GM18867 (cell line): ENCODE measurements around the gene AKAP12.

Experiments
- ATAC-seq: cut with Tn5 transposase; IDR thresholded peaks from one replicate; pipeline ENCODE4 v1.9.1; 2021; ENCODE audit warnings: mild to moderate bottlenecking, moderate library complexity; ENCODE audit not compliant: unreplicated experiment

Gene AKAP12, protein sequence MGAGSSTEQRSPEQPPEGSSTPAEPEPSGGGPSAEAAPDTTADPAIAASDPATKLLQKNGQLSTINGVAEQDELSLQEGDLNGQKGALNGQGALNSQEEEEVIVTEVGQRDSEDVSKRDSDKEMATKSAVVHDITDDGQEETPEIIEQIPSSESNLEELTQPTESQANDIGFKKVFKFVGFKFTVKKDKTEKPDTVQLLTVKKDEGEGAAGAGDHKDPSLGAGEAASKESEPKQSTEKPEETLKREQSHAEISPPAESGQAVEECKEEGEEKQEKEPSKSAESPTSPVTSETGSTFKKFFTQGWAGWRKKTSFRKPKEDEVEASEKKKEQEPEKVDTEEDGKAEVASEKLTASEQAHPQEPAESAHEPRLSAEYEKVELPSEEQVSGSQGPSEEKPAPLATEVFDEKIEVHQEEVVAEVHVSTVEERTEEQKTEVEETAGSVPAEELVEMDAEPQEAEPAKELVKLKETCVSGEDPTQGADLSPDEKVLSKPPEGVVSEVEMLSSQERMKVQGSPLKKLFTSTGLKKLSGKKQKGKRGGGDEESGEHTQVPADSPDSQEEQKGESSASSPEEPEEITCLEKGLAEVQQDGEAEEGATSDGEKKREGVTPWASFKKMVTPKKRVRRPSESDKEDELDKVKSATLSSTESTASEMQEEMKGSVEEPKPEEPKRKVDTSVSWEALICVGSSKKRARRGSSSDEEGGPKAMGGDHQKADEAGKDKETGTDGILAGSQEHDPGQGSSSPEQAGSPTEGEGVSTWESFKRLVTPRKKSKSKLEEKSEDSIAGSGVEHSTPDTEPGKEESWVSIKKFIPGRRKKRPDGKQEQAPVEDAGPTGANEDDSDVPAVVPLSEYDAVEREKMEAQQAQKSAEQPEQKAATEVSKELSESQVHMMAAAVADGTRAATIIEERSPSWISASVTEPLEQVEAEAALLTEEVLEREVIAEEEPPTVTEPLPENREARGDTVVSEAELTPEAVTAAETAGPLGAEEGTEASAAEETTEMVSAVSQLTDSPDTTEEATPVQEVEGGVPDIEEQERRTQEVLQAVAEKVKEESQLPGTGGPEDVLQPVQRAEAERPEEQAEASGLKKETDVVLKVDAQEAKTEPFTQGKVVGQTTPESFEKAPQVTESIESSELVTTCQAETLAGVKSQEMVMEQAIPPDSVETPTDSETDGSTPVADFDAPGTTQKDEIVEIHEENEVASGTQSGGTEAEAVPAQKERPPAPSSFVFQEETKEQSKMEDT (N-terminal part only)

DNA sequence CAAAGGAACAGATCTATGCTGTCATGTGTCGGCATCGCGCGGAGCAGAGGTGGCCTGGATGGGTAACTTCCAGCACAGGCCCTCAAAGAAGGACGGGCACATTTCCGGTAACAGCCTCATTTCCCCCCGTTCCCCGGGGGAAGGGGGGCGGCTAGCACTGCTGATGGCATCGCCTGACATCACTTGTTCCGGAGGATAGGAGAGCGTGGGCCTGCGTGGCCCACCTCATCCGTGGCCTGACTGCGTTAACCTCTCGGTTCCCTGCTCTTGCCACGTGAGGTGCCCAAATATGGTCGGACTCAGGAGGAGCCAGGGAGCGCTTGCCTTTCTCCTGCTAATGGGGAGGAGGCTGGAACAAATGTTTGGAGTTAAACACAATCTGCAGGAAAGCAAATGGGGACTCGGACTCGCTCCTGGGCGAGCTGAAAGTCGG, at the start of gene AKAP12:
TSS of gene AKAP12 (plus strand) at position 365 of the 433 bp plus-strand sequence. CDS start 596 bp downstream, outside the sequence.
- ATAC-seq, result no peak

DNA sequence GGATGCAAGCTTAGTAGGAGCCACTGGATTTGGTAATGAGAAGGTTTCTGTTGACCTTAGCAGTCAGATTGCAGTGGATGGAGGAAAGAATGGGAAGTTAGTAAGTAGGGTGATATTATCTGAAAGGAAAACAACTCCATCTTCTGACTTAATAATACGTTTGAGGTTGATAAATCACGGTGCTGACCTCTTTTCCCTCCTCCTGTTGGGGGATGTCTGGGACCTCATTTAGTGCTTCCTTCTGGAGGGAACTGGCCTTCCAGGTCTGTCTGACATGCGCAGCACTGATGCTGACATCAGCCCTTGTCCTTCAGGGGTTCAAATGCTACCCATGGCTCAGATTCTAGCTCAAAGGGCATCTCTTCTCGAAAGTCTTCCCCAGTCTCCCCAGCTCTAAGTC, 48.2 kb upstream of the AKAP12 start:
- ATAC-seq, result no peak

DNA sequence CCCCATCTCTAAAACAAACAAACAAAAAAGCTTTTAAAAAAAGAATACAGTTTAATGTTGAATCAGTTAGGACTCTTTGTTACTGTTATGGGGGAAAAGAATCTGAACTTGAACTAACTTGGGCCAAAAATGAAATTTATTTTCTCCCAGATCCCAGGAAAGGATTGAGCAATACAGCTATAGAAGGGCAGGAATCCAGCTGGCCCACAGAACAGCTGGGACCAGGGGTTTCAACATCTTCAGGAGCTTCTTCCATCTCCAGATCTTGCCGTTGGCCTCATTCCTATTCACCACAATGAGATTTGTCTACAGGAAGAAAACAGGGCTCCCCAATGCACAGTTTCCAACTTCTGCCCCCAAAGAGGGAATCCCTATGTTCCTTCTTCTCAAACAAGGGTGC, 43.2 kb upstream of the AKAP12 start:
- ATAC-seq, result no peak

DNA sequence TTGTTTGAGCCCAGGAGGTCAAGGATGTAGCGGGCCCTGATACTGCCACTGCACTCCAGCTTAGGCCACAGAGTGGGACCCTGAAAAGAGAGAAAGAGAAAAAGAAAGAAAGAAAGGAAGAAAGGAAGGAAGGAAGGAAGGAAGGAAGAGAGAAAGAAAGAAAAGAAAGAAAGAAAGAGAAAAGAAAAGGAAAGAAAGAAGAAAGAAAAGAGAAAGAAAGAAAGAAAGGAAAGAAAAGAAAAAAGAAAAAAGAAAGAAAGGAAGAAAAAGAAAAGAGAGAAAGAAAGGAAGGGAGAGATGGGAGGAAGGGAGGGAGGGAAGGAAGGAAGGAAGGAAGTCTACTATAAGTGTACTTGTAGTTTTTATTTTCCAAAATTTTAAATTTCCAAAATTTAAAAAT, 42.2 kb upstream of the AKAP12 start:
- no peak for ATAC-seq

DNA sequence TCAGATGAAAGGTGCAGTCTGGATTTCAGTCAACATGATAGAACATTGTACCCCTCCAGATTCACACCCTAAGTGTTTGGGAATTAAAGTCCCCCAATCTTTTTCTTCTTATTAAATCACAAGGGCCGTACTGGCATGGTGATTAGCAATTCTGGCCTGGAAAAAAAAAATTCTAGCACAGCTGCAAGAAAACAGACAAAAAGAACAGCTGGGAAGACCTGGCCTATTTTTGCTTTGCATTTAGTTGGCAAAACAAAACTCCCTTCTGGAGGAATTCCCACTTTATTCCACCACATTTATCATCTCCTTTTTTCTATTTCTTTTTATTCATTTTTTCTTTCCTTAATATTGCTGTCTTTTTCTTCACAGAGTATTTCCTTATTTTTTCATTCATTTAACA, 39.8 kb upstream of the AKAP12 start:
- ATAC-seq, result no peak

DNA sequence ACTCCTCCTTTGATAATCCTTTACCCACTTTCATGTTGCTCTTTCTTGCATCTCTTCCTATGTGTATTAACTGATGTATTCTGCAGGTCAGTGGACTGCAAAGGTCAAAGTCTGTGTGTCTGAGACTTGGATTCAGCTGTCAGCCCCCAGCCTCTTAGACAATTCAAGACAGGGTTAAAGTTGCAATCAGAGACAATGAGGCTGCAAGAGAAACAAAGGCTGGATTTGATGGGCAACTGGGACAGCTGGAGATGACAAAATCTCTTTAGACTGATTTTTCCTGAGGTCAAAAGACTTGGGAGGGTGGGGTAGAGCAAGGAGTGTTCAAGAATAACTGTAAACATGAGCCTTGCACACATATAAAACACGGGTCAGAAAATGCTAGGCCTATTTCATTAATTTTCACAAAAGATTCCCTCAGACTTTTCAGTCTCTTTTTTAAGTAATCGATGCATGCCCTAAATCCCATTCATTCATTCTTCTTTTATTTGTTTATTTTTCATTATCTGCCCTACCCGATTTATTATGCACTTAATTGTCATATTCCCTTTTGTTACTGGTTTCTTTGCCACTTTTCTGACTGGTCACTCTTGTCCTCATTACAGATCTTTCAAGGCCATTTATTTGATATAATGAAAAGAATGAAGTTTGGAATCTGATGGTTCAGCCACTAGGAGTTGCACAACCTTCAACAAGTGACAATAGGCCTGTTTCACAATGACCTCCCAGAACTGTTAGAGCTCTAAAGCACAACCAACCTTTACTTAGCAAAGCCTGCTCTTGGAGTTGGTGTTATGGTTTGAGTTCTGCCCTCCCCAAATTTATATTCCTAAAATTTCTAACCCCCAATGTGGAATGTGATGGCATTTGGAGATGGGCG, 33.8 kb upstream of the AKAP12 start:
- ATAC-seq, result no peak

DNA sequence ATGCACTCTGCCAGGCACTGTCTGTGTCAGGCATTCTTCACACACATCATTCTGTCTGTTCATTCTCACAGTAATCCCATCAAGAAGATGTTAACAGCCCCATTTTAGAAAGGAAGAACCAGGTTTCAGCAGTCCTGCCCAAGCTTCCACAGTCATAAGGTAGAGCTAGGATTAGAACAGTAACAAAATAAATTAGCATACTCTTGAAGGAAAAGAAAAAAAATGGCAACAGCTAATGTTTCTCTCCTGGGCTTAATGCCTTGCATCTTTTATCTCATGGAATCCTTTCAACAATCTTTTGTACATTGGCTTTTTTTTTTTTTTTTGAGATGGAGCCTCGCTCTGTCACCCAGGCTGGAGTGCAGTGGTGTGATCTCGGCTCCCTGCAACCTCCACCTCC, 32.1 kb upstream of the AKAP12 start:
- no peak for ATAC-seq

DNA sequence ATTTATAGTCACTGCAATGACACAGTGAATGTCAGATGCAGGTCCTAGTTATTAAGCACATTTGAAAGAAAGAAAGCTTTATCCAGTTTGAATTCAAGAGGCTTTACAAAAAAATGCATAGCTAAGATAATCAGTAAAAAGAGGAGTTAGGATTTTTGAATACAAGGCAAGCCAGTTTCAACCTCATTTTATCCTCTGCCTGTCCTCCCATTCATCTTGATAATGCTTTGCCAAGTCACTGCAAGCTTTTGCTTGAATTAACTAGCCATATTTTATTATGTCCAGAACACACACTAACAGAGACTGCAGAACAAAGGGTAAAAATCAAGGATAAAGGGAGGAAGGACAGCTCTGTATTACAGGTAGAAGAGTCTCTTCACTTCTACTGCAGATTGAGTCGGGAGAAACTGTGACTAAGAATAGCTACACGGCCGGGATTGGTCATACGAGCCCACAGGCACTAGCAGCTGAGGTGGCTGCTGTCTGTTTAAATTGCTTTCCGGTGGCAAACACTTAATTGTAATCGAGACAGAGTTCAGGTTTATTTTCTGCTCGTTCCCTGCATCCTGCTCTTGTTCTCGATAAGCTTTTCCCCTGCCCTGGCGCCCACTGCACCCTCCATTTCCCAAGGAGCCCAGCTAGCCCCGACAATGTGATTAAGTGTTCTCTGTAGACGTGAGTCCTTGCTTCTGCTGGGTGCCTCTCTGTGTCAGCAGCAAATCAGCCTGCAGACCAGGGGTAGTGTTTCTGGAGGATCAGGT, 30.5 kb upstream of the AKAP12 start:
- ATAC-seq, result no peak

DNA sequence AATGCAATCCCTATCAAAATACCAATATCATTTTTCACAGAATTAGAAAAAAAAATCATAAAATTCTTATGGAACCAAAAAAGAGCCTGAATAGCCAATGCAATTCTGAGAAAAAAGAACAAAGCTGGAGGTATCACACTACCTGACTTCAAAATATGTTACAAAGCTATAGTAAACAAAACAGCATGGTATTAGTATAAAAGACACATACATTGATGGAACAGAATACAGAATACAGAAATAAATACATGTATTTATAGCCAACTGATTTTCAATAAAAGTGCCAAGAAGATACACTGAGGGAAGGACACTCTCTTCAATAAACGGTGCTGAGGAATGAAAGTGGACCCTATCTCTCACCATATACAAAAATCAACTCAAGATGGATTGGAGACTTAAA, 28.7 kb upstream of the AKAP12 start:
- ATAC-seq, result no peak

DNA sequence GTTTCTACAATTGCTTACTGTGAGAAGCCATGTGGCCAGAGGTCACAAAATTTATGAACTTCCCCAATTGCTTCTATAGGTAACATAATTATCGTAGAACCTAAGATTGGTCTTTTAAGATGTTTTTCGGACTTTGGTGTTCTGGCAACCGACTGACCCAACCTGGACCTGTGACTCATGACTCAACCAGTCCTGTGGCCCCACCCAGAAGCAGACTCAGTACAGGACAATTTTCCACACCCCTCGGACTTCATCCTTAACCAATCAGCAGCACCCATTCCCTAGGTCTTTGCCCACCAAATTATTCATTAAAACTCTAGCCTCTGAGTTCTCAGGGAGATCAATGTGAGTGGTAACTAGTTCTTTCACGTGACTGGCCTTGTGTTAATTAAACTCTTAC, 26.4 kb upstream of the AKAP12 start:
- ATAC-seq, result no peak

DNA sequence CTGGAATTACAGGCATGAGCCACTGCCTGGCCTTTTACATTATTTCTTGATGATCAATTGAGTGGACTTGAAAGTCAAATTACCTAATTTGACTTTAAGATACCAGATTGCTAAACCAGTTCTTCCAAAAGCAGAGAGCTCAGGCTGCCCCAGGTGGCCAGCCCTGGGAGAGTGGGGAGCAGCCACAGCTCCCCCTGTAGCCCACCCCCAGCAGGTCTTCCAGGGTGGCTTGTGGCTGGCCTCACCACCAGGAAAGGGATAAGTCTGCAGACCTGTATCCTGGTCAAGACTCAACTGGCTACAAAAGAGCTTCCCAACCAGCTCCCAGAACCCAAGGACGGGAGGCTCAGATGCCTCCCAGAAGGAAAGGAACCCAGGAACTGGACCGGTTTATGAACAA, 23.8 kb upstream of the AKAP12 start:
- no peak for ATAC-seq

DNA sequence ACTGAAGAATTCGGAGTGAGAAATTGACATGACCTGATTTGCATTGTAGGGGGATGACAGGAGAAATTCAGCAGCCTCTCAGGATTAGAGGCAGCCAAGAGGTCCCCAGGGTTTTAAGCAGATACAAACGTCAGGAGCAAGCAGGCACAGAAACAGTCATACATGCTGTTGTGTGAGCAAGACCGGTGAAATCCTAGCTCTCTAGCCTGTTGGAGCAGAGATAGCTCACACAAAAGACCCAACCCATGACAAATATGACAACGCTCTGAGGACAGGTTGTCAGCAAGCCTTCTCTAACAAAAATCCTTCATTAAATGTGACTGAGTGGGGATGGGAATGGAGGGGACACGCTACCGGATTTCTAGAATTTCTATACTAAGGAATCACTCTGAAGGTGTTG, 23.0 kb upstream of the AKAP12 start:
- no peak for ATAC-seq

DNA sequence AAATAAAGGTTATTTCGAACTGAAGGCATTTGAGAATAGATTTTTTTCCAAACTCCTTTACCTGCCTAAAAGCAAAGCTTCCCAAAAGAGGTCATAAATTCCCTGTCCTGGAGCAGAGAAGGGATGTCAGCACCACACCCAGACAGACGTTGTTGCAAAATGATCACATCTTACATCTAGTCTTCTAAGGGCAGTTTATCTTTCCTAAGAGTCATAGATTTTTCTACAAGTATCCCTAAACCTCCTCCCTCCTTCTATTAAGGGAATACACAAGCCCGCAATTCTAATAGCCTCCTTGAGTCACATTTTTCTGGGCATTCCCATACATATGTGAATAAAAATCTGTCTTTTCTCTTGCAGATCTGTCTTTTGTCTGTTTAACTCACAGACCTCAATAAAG, 20.6 kb upstream of the AKAP12 start:
- no peak for ATAC-seq

DNA sequence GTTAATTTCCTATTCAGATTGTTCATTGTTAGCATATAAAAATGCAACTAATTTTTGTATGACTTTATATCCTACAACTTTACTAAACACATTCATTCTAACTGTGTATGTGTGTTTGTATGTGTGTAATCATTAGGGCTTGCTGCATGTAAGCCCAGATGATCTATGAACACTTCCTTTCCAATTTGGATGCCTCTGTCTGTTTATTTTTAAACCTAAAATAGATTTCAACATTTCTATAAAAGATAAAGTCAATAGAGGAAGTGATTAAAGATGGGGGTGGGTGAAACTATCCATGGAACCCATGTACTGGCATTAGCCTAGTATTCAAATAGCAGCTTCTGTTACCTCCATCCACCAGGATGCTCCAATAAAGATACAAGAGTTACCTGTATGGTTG, 15.7 kb upstream of the AKAP12 start:
- no peak for ATAC-seq

DNA sequence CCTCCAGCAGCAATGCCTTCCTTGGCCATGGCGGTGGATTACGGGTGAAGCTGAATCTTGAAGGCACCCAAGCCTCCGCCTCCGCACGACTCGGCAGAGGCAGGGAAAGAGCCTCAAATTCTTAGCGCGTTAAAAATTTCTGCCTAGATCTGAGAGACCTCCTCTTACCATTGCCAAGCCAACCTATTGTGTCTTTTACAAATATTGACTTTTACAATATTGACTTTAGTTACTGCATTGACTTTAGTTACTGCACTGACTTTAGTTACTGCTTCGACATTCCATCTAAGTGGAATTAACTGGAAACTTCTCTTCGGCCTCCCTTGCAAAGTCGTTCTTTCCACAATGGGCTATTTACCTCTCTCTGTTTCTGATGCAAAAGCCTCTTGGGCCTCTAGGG, 13.8 kb upstream of the AKAP12 start:
- ATAC-seq, result no peak

DNA sequence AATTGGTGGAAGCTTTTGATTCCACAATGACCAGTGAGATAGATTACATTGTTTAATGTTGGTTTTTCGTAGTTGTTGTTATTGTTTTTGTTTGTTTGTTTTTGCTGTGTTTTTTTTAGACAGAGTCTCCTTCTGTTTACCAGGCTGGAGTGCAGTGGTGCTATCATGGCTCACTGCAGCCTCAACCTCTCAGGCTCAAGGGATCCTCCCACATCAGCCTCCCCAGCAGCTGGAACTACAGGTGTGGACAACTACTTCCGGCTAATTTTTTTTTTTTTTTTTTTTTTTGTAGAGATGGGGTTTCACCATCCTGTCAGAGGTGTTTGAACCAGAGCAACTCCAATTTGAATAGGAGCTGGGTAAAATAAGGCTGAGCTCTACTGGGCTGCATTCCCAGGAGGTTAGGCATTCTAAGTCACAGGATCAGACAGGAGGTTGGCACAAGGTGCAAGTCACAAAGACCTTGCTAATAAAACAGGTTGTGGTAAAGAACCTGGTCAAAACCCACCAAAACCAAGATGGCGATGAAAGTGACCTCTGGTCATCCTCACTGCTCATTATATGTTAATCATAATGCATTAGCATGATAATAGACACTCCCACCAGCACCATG, 10.9 kb upstream of the AKAP12 start:
- no peak for ATAC-seq

DNA sequence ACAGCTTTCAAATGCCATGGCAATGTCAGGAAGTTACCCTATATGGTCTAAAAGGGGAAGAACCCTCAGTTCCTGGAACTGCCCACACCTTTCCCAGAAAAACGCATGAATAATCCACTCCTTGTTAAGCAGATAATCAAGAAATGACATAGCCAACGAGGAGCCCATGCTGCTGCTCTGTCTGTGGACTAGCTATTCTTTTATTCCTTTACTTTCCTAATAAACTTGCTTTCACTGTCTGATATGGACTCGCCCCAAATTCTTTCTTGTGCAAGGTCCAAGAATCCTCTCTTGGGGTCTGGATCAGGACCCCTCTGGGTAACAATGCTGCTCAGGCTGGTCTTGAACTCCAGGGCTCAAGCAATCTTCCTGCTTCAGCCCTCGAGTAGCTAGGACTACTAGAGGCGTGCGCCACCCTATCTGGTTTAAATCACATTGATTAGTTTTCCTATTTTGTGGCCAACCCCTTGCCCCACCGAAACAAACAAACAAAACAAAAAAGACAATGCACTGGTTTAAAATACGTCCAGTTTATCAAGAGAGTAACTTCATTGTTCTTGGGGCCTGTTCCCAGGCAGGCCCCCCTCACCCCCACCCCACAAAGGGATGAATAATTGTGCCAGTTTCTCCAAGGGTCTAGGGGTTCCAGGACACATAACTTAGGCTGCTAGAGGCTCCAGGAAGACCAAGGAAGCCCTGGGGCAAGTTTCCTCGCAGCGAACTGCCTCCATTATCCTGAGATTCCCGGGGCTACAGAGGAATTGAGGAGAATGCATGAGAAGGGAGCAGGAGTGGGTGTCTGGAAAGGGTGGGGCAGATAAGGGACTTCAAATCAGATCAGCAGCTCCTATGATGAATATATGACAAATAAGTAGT, 10.1 kb upstream of the AKAP12 start:
- no peak for ATAC-seq

DNA sequence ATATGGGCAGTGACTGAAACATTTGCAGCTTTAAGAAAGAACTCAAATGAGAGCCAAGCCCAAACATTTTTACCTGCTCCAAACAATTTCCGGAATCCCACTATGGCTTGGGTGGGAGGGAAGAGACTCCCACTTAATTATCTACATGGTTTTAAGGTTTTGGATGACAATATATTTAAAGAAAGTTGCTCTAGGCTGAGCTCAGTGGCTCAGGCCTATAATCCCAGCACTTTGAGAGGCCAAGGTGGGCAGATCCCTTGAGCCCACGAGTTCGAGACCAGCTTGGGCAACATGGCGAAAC, 9.5 kb upstream of the AKAP12 start:
- ATAC-seq, result no peak
